RWPE1 (cell line): ENCODE data around the gene TSPO2.

Experiments used
- CTCF ChIA-PET: fragments of 350-600 bp; sonication (Branson Sonifier 250); formaldehyde crosslinking; extraction: SDS; loops from one replicate; lab custom pipeline; 2021; lab: Yijun Ruan, JAX
- POLR2A ChIA-PET: fragments of 400-600 bp; formaldehyde crosslinking; extraction: SDS; loops from one replicate; lab custom pipeline; 2020; ENCODE audit warnings: antibody characterized with exemption; ENCODE audit not compliant: low non-redundant PET; lab: Yijun Ruan, JAX
- DNase-seq: peaks from one replicate; pipeline ENCODE4 v3.0.0; 2012; ENCODE audit warnings: low spot score
- H3K27ac ChIP-seq: fragments of 450-650 bp; 2 replicates; pipeline ENCODE4 v1.5.1; 2017
- CTCF ChIP-seq: fragments of 450-650 bp; conservative IDR thresholded peaks from 2 replicates; pipeline ENCODE4 v1.5.1; 2017; ENCODE audit warnings: low read depth, mild to moderate bottlenecking

TSPO2 gene

GRCh38 chr6:41071923-41072835 lies 29.9 kb downstream of the TSPO2 start, which contains the start of gene OARD1:
TSS of gene OARD1 (minus strand) at chr6:41072356. CDS start at chr6:41071634, 722 bp downstream.
- TF ChIP-seq CTCF, result no peak
- ChIA-PET CTCF (interaction anchor here (0.7 kb wide), 2 partner anchors 106 to 1725 kb away, joined by 3 read pairs; no protein-coding TSS in a partner anchor), POLR2A (interaction anchor here (0.6 to 1.1 kb wide), 2 partner anchors 27 to 634 kb away, joined by 3 to 4 read pairs; no protein-coding TSS in a partner anchor)
- peak within 1 kb of the TSS; percentile 100 for H3K27ac ChIP-seq
- peak; percentile 99 for DNase-seq

- CTCF ChIA-PET, result interaction anchor here (0.7 kb wide), 1 partner anchor 105 kb away, joined by 3 read pairs; no protein-coding TSS in a partner anchor
These were observed 30.6 kb downstream of the TSPO2 start, which contains the start of gene NFYA for GRCh38 chr6:41072836-41073202. TSS of gene NFYA (plus strand) at chr6:41072974. CDS start at chr6:41079090, 6,116 bp downstream.

GRCh38 chr6:41073203-41073967 lies 31.1 kb downstream of the TSPO2 start:
- DNase-seq, result peak; percentile 81
- POLR2A ChIA-PET, result interaction anchor here (1.1 kb wide), 1 partner anchor 28 kb away, joined by 4 read pairs; no protein-coding TSS in a partner anchor
- CTCF ChIA-PET, result no interaction called here
- H3K27ac ChIP-seq, result peak overlapping the region; percentile 100
- TF ChIP-seq CTCF, result peak; percentile 28; the same call in 1 of the 2 replicates

More at GRCh38 chr6:41072836-41073202, 30.6 kb downstream of the TSPO2 start, which contains the start of gene NFYA:
- H3K27ac ChIP-seq, result peak within 1 kb of the TSS; percentile 100
- no peak for TF ChIP-seq CTCF
- DNase-seq, result peak; percentile 99
- POLR2A ChIA-PET, result interaction anchor here (0.6 to 1.1 kb wide), 2 partner anchors 27 to 633 kb away, joined by 3 to 4 read pairs; no protein-coding TSS in a partner anchor

- CTCF ChIA-PET, result interaction anchor here (2.1 kb wide), 1 partner anchor 46 kb away, joined by 7 read pairs; no protein-coding TSS in a partner anchor
These were observed 31.9 kb downstream of the TSPO2 start for GRCh38 chr6:41073968-41074691.

More at GRCh38 chr6:41073968-41074691, 31.9 kb downstream of the TSPO2 start:
- DNase-seq, result peak; percentile 5
- H3K27ac ChIP-seq, result peak overlapping the region; percentile 100
- no peak for TF ChIP-seq CTCF
- POLR2A ChIA-PET, result no interaction called here
